ENCODE data around the gene OTUD7B.

DNA sequence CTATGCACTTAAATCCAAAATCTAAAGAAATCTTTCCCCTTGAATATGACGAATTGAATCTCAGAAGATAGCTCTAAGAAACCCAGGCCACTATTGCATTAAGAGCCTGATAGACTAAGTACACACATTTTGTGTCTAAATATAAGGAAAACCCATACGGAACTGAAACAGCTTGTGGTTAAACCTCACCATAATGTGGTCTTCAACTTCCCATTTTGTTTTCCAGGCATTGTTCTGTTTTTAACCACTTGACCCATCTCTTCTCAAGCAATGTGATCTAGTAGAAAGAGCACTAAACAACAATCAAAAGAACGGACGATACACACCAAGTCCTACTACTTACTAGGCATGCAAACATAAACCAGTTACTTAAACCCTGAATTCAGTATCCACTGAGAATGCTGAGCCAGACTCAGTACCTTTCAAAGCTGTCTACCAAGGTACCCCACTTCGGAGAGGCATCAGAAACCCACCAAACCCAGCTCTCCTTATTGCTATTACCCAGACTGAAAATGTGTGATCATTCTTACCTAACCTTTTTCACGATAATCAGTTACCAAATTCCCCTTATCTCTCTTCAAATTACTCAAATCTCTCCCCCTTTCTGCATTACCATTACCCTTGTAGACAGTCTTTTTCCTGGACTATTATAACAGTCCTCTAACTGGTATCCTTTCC, 12.8 kb downstream of the OTUD7B start:
- TF ChIP-seq, protein P1, sequence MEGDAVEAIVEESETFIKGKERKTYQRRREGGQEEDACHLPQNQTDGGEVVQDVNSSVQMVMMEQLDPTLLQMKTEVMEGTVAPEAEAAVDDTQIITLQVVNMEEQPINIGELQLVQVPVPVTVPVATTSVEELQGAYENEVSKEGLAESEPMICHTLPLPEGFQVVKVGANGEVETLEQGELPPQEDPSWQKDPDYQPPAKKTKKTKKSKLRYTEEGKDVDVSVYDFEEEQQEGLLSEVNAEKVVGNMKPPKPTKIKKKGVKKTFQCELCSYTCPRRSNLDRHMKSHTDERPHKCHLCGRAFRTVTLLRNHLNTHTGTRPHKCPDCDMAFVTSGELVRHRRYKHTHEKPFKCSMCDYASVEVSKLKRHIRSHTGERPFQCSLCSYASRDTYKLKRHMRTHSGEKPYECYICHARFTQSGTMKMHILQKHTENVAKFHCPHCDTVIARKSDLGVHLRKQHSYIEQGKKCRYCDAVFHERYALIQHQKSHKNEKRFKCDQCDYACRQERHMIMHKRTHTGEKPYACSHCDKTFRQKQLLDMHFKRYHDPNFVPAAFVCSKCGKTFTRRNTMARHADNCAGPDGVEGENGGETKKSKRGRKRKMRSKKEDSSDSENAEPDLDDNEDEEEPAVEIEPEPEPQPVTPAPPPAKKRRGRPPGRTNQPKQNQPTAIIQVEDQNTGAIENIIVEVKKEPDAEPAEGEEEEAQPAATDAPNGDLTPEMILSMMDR (conservative IDR thresholded peaks at IDR 0.05; ENCODE audit: low read length) = no peak
- no peak for TF ChIP-seq EZH2phosphoT487 (IDR thresholded peaks at IDR 0.05; ENCODE audit: borderline replicate concordance)

All from Loucy (cell line).